Posterior vena cava (tissue), 2 donors: Measurements from ENCODE around the gene STARD4. TPM values are rescaled to one million over a fixed set of nuclear protein-coding genes. Genes with fewer than 3 reads are reported as not detected.

Source experiments
- DNase-seq: peaks from one replicate; pipeline ENCODE4 v3.0.0-alpha.2; 2020; ENCODE audit warnings: low spot score
- intact Hi-C, 2 donors: fragments of 100-400 bp; cut with DNase I; formaldehyde crosslinking; loops; one replicate each; pipeline versions ENCODE4 v1.14.1 to v1.14.2; 2022 to 2023
- total RNA-seq, 2 donors: library from RNA; stranded (reverse); fragmentation: NEBNext Ultra II Directional; extraction: Animal tissue kit (Norgen Biotek cat#: 25700); gene quantifications; one replicate each; pipeline ENCODE4 v1.2.1, GENCODE V29; 2021
- donor health status: DM: yes; HTN: yes; CAD: no.
- donor health status: DM: yes; HTN: yes; CAD: no.

Gene STARD4
- total RNA-seq, 2 donors from 2014 or later = 18.0 to 21.9 TPM

- no peak for DNase-seq
- intact Hi-C loops = no loop called here
These were observed 23.7 kb upstream of the STARD4 start for GRCh38 chr5:111535879-111536549.

- no peak for DNase-seq
- intact Hi-C loops = loop anchor here in 1 of 2 donors (5.0 kb wide), 1 partner anchor 376 kb away; no protein-coding TSS in a partner anchor
These were observed 20.7 kb upstream of the STARD4 start for GRCh38 chr5:111532886-111533582.

GRCh38 chr5:111530298-111530740 is 18.0 kb upstream of the STARD4 start:
- intact Hi-C loops = loop anchor here in 1 of 2 donors (5.0 kb wide), 1 partner anchor 373 kb away; no protein-coding TSS in a partner anchor
- peak; percentile 93 for DNase-seq

- intact Hi-C loops = no loop called here
- DNase-seq = no peak
These were observed 15.7 kb upstream of the STARD4 start for GRCh38 chr5:111528056-111528455.

GRCh38 chr5:111520908-111521307 is 8.6 kb upstream of the STARD4 start:
- intact Hi-C loops = no loop called here
- DNase-seq = no peak

GRCh38 chr5:111518777-111519176 is 6.4 kb upstream of the STARD4 start:
- intact Hi-C loops = no loop called here
- DNase-seq = no peak

GRCh38 chr5:111517853-111518501 is 5.6 kb upstream of the STARD4 start:
- intact Hi-C loops = no loop called here
- no peak for DNase-seq

GRCh38 chr5:111514087-111514486 is 1.8 kb upstream of the STARD4 start:
- no peak for DNase-seq
- intact Hi-C loops = no loop called here

GRCh38 chr5:111513131-111513520 is 791 bp upstream of the STARD4 start:
- no peak for DNase-seq
- intact Hi-C loops = no loop called here

- no peak for DNase-seq
- intact Hi-C loops = no loop called here
These were observed 432 bp downstream of the STARD4 start for GRCh38 chr5:111511831-111512374.

- intact Hi-C loops = no loop called here
These were observed 1.0 kb downstream of the STARD4 start for GRCh38 chr5:111511174-111511830.

GRCh38 chr5:111509119-111509518 is 3.2 kb downstream of the STARD4 start:
- intact Hi-C loops = no loop called here

More at GRCh38 chr5:111511174-111511830, 1.0 kb downstream of the STARD4 start:
- DNase-seq = no peak

GRCh38 chr5:111507276-111507675 is 5.1 kb downstream of the STARD4 start:
- intact Hi-C loops = no loop called here
- no peak for DNase-seq

More at GRCh38 chr5:111509119-111509518, 3.2 kb downstream of the STARD4 start:
- no peak for DNase-seq

- intact Hi-C loops = no loop called here
- no peak for DNase-seq
These were observed 7.2 kb downstream of the STARD4 start for GRCh38 chr5:111505096-111505495.

- intact Hi-C loops = no loop called here
These were observed 9.4 kb downstream of the STARD4 start for GRCh38 chr5:111502956-111503355.

GRCh38 chr5:111498346-111498745 is 14.0 kb downstream of the STARD4 start:
- no peak for DNase-seq
- intact Hi-C loops = no loop called here

More at GRCh38 chr5:111502956-111503355, 9.4 kb downstream of the STARD4 start:
- DNase-seq = no peak

- intact Hi-C loops = no loop called here
These were observed 17.2 kb downstream of the STARD4 start for GRCh38 chr5:111495159-111495558.

GRCh38 chr5:111494355-111494999 is 17.9 kb downstream of the STARD4 start:
- intact Hi-C loops = no loop called here
- no peak for DNase-seq

More at GRCh38 chr5:111495159-111495558, 17.2 kb downstream of the STARD4 start:
- DNase-seq = no peak

- DNase-seq = no peak
- intact Hi-C loops = no loop called here
These were observed 19.3 kb downstream of the STARD4 start for GRCh38 chr5:111493031-111493430.
